ENCODE measurements around the gene PER2.
"Not testable (repeated sequence)": the region's sequence is repeated elsewhere in the genome, so short reads cannot be mapped to it uniquely, and the experiment has no call there.

PER2 gene

GRCh38 chr2:238334885-238335284 is 46.5 kb upstream of the PER2 start:
- no peaks in the 10 kb centered on the region for H3K9me3 ChIP-seq
- no peak for DNase-seq
- no peak overlapping the region for H3K4me3 ChIP-seq
- H3K27me3 ChIP-seq = no peaks in the 10 kb centered on the region
- no peaks in the 10 kb centered on the region for H3K4me1 ChIP-seq
- TF ChIP-seq CTCF (IDR thresholded peaks at IDR 0.05) = no peak
- no peak overlapping the region for H3K27ac ChIP-seq
- H3K36me3 ChIP-seq = peaks cover 0 to 60% (median 35%) of the 10 kb centered on the region in 3 donors
- intact Hi-C loops (cut with DNase I; ENCODE audit: low total_unique reads) = no loop called here

- Histone ChIP-seq H3K9me3 (no peaks in the 10 kb centered on the region), H3K27me3 (no peaks in the 10 kb centered on the region), H3K4me3 (no peak overlapping the region), H3K4me1 (no peaks in the 10 kb centered on the region), H3K36me3 (peaks cover 11 to 67% (median 46%) of the 10 kb centered on the region in 3 donors), H3K27ac (no peak overlapping the region)
- intact Hi-C loops (cut with DNase I; ENCODE audit: low total_unique reads) = no loop called here
- TF ChIP-seq CTCF (IDR thresholded peaks at IDR 0.05) = no peak
- no peak for DNase-seq
These were observed 43.5 kb upstream of the PER2 start for GRCh38 chr2:238331916-238332315.

DNA sequence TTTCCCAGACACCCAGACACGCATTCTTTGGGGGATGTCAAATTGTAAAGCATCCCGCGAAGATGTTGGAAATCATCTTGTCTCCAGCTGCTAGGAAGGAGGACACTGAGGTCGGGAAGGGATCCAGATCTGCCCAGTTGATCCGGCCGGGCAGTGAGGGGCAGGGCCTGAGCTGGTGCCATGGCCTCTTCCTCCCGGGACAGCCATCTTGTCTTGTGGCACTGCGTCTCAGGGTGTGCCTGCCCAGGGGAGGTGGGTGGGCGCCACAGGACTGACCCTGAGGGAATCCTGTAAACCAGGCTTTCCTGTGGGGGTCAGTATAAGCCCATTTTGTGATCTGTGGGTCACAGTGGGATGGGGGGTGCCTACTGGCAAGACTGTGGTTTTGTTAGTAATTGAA is 42.0 kb upstream of the PER2 start:
- Histone ChIP-seq H3K4me1 (no peaks in the 10 kb centered on the region), H3K27ac (no peak overlapping the region), H3K9me3 (no peaks in the 10 kb centered on the region), H3K4me3 (no peak overlapping the region), H3K27me3 (no peaks in the 10 kb centered on the region), H3K36me3 (peaks cover 15 to 70% (median 58%) of the 10 kb centered on the region in 3 donors)
- DNase-seq = no peak
- intact Hi-C loops (cut with DNase I; ENCODE audit: low total_unique reads) = no loop called here
- no peak for TF ChIP-seq CTCF (IDR thresholded peaks at IDR 0.05)

- Histone ChIP-seq H3K9me3 (no peaks in the 10 kb centered on the region), H3K36me3 (peaks cover 15 to 75% (median 49%) of the 10 kb centered on the region in 3 donors), H3K4me1 (no peaks in the 10 kb centered on the region), H3K27me3 (no peaks in the 10 kb centered on the region), H3K27ac (no peak overlapping the region), H3K4me3 (no peak overlapping the region)
- intact Hi-C loops (cut with DNase I; ENCODE audit: low total_unique reads) = no loop called here
- TF ChIP-seq CTCF (IDR thresholded peaks at IDR 0.05) = no peak
- DNase-seq = no peak
These were observed 39.3 kb upstream of the PER2 start for GRCh38 chr2:238327751-238328150.

DNA sequence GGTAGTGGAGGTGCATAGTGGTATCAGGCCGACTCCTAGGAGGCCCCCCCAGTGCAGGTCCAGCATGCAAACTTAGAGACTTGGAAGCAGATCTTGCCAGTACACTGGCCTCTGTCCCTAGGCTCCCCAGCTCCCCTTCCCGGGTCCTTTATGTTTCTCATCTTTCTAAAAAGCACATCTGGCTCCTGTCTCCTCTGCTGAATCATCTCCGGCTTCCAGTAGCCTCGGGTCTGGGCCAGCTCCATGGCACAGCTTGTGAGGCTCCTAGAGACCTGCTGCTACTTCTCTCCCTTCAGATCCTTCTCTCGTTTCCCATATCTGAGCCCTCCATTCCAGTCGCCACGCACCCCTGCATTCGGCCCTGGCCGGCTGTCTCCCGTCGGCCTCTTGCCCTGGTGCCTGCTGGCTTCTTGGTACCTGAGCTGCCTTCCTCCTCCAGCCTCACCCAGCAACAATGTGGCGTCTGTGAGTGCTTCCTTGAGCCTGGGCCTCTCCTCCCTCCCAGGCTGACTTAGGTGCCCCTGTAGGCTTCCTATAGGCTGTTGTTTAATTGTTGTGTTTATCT is 38.5 kb upstream of the PER2 start:
- TF ChIP-seq CTCF (IDR thresholded peaks at IDR 0.05) = no peak
- intact Hi-C loops (cut with DNase I; ENCODE audit: low total_unique reads) = no loop called here
- peaks cover 15 to 73% (median 49%) of the 10 kb centered on the region in 3 donors for H3K36me3 ChIP-seq
- H3K27me3 ChIP-seq = no peaks in the 10 kb centered on the region
- H3K4me1 ChIP-seq = peaks cover 0 to 5% (median under 1%) of the 10 kb centered on the region in 4 donors
- no peak overlapping the region for H3K27ac ChIP-seq
- no peak overlapping the region for H3K4me3 ChIP-seq
- DNase-seq = peak in 1 of 2 donors; percentile 41
- H3K9me3 ChIP-seq = no peaks in the 10 kb centered on the region

DNA sequence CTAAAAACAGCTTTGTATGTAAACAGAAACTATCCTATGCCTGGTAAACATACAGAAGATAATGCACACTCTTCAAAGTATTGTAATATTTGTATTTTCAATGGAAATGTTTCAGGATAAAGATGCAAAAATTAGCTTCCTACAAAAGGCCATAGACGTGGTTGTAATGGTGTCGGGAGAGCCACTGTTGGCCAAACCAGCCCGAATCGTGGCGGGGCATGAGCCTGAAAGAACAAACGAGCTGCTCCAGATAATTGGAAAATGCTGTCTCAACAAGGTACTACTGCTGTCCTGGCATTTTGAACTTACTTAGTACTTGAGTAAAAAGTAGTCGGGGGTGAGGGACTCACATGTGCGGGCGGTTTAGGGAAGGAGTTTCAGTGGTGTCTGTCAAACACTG is 37.3 kb upstream of the PER2 start:
- DNase-seq = no peak
- no peaks in the 10 kb centered on the region for H3K27me3 ChIP-seq
- H3K27ac ChIP-seq = no peak overlapping the region
- intact Hi-C loops (cut with DNase I; ENCODE audit: low total_unique reads) = no loop called here
- TF ChIP-seq CTCF (IDR thresholded peaks at IDR 0.05) = no peak
- H3K9me3 ChIP-seq = no peaks in the 10 kb centered on the region
- H3K4me3 ChIP-seq = no peak overlapping the region
- H3K4me1 ChIP-seq = peaks cover 0 to 17% (median 7%) of the 10 kb centered on the region in 4 donors
- peaks cover 15 to 66% (median 47%) of the 10 kb centered on the region in 3 donors for H3K36me3 ChIP-seq

GRCh38 chr2:238324248-238324647 is 35.8 kb upstream of the PER2 start:
- H3K4me3 ChIP-seq; H3K27me3 ChIP-seq; DNase-seq; H3K9me3 ChIP-seq; intact Hi-C loops (cut with DNase I; ENCODE audit: low total_unique reads); H3K27ac ChIP-seq: not testable (repeated sequence)
- peaks cover 15 to 52% (median 35%) of the 10 kb centered on the region in 3 donors for H3K36me3 ChIP-seq
- peaks cover 0 to 25% (median 11%) of the 10 kb centered on the region in 4 donors for H3K4me1 ChIP-seq
